ENCODE measurements around the gene ARHGAP9.

Gene ARHGAP9

GRCh38 chr12:57456145-57456700 lies 23.4 kb downstream of the ARHGAP9 start (continued):
- TF ChIP-seq, protein P1, sequence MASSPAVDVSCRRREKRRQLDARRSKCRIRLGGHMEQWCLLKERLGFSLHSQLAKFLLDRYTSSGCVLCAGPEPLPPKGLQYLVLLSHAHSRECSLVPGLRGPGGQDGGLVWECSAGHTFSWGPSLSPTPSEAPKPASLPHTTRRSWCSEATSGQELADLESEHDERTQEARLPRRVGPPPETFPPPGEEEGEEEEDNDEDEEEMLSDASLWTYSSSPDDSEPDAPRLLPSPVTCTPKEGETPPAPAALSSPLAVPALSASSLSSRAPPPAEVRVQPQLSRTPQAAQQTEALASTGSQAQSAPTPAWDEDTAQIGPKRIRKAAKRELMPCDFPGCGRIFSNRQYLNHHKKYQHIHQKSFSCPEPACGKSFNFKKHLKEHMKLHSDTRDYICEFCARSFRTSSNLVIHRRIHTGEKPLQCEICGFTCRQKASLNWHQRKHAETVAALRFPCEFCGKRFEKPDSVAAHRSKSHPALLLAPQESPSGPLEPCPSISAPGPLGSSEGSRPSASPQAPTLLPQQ (tag by site-specific recombination; IDR thresholded peaks at IDR 0.05), result peak; percentile 64
- TF ChIP-seq ZNF19 (tag by site-specific recombination; IDR thresholded peaks at IDR 0.05; ENCODE audit: low read depth) (no peak), ZNF701 (tag by site-specific recombination; IDR thresholded peaks at IDR 0.05) (no peak), SETDB1 (IDR thresholded peaks at IDR 0.05; ENCODE audit: insufficient read length, low read length) (no peak), ZFP41 (tag by site-specific recombination; IDR thresholded peaks at IDR 0.05; ENCODE audit: borderline replicate concordance) (no peak), ZNF266 (tag by site-specific recombination; IDR thresholded peaks at IDR 0.05; ENCODE audit: low read depth) (no peak), ZNF571 (tag by site-specific recombination; IDR thresholded peaks at IDR 0.05) (no peak), ZNF76 (tag by site-specific recombination; IDR thresholded peaks at IDR 0.05; ENCODE audit: borderline replicate concordance, low read depth) (no peak)
- TF ChIP-seq, protein P2, sequence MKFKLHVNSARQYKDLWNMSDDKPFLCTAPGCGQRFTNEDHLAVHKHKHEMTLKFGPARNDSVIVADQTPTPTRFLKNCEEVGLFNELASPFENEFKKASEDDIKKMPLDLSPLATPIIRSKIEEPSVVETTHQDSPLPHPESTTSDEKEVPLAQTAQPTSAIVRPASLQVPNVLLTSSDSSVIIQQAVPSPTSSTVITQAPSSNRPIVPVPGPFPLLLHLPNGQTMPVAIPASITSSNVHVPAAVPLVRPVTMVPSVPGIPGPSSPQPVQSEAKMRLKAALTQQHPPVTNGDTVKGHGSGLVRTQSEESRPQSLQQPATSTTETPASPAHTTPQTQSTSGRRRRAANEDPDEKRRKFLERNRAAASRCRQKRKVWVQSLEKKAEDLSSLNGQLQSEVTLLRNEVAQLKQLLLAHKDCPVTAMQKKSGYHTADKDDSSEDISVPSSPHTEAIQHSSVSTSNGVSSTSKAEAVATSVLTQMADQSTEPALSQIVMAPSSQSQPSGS (tag by site-specific recombination; IDR thresholded peaks at IDR 0.05; ENCODE audit: low read depth), result no peak
- TF ChIP-seq, protein P3, sequence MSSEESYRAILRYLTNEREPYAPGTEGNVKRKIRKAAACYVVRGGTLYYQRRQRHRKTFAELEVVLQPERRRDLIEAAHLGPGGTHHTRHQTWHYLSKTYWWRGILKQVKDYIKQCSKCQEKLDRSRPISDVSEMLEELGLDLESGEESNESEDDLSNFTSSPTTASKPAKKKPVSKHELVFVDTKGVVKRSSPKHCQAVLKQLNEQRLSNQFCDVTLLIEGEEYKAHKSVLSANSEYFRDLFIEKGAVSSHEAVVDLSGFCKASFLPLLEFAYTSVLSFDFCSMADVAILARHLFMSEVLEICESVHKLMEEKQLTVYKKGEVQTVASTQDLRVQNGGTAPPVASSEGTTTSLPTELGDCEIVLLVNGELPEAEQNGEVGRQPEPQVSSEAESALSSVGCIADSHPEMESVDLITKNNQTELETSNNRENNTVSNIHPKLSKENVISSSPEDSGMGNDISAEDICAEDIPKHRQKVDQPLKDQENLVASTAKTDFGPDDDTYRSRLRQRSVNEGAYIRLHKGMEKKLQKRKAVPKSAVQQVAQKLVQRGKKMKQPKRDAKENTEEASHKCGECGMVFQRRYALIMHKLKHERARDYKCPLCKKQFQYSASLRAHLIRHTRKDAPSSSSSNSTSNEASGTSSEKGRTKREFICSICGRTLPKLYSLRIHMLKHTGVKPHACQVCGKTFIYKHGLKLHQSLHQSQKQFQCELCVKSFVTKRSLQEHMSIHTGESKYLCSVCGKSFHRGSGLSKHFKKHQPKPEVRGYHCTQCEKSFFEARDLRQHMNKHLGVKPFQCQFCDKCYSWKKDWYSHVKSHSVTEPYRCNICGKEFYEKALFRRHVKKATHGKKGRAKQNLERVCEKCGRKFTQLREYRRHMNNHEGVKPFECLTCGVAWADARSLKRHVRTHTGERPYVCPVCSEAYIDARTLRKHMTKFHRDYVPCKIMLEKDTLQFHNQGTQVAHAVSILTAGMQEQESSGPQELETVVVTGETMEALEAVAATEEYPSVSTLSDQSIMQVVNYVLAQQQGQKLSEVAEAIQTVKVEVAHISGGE (tag by site-specific recombination; conservative IDR thresholded peaks at IDR 0.05; ENCODE audit: low read depth), result no peak
- TF ChIP-seq, protein P4, sequence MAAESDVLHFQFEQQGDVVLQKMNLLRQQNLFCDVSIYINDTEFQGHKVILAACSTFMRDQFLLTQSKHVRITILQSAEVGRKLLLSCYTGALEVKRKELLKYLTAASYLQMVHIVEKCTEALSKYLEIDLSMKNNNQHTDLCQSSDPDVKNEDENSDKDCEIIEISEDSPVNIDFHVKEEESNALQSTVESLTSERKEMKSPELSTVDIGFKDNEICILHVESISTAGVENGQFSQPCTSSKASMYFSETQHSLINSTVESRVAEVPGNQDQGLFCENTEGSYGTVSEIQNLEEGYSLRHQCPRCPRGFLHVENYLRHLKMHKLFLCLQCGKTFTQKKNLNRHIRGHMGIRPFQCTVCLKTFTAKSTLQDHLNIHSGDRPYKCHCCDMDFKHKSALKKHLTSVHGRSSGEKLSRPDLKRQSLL (tag by site-specific recombination; IDR thresholded peaks at IDR 0.05), result no peak

DNA sequence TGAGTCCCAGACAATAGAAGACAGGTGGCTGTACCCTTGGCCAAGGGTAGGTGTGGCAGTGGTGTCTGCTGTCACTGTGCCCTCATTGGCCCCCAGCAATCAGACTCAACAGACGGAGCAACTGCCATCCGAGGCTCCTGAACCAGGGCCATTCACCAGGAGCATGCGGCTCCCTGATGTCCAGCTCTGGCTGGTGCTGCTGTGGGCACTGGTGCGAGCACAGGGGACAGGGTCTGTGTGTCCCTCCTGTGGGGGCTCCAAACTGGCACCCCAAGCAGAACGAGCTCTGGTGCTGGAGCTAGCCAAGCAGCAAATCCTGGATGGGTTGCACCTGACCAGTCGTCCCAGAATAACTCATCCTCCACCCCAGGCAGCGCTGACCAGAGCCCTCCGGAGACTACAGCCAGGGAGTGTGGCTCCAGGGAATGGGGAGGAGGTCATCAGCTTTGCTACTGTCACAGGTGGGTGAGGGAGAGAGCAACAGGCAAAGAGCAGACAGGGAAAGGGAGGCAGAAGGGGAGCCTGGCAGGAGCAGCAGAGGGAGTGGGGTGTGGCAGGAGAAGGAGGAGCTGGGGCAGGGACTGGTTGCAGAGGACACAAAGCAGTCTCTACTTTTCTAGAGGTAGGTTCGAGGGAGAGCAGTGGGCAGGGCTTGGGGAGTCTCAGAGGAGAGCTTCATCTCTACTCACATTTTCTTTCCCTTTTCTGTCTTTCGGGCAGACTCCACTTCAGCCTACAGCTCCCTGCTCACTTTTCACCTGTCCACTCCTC lies 24.1 kb downstream of the ARHGAP9 start:
- CTCF ChIA-PET, result interaction anchor here (0.6 to 9.7 kb wide), 35 partner anchors 9 to 304 kb away, joined by 3 to 219 read pairs (median 5); partner anchors contain the start of genes INHBC, NXPH4 and SHMT2
- TF ChIP-seq ZNF623 (tag by site-specific recombination; IDR thresholded peaks at IDR 0.05) (no peak), PRDM2 (tag by site-specific recombination; IDR thresholded peaks at IDR 0.05; ENCODE audit: borderline replicate concordance) (peak; percentile 36; the same call in 1 of the 2 replicates), ZNF433 (tag by site-specific recombination; IDR thresholded peaks at IDR 0.05; ENCODE audit: low read depth) (no peak), SP7 (tag by site-specific recombination; IDR thresholded peaks at IDR 0.05) (0 out of 2 replicates have a peak, but pooled peaks have one; percentile 17), ZNF529 (tag by site-specific recombination; IDR thresholded peaks at IDR 0.05; ENCODE audit: insufficient replicate concordance) (no peak)
- TF ChIP-seq, protein P3 (tag by site-specific recombination; conservative IDR thresholded peaks at IDR 0.05; ENCODE audit: low read depth), result no peak

More for the DNA sequence above, 24.1 kb downstream of the ARHGAP9 start:
- Histone ChIP-seq H3K9me3 (ENCODE audit: control insufficient read depth, insufficient read depth, low read depth, low read length) (no peaks in the 10 kb centered on the region), H3K27ac (ENCODE audit: extremely low read depth, low read depth, low read length) (peak overlapping the region; percentile 49; the same call in 1 of the 2 replicates), H3K36me3 (ENCODE audit: control insufficient read depth in 2 of 2, insufficient read depth in 1 of 2, low read length in 2 of 2) (no peaks in the 10 kb centered on the region), H3K4me3 (ENCODE audit: low read depth, low read length) (no peak overlapping the region), H3K4me1 (ENCODE audit: control insufficient read depth, insufficient read depth, low read length) (peaks cover 10% of the 10 kb centered on the region)
- POLR2A ChIA-PET, result interaction anchor here (0.5 to 1.4 kb wide), 11 partner anchors 13 to 226 kb away, joined by 3 to 10 read pairs (median 4); partner anchors contain the start of gene SHMT2

Data from HEK293 (cell line).